Measurements from ENCODE around the gene PCP2.
A peak's percentile ranks its signal among the peaks of the same experiment; 100 is the strongest.

PCP2 gene

GRCh38 chr19:7598180-7598579 lies 35.3 kb downstream of the PCP2 start:
- in situ Hi-C loops (cut with HindIII; ENCODE audit: low sequenced_read_pairs) = no loop called here
- H3K4me3 ChIP-seq (ENCODE audit: low read depth, low read length) = no peak overlapping the region
- no peak for TF ChIP-seq CTCF (IDR thresholded peaks at IDR 0.05; ENCODE audit: low read depth, low read length)
- no peak for DNase-seq (ENCODE audit: low read depth, low spot score)

GRCh38 chr19:7597689-7598088 lies 35.8 kb downstream of the PCP2 start:
- TF ChIP-seq CTCF (IDR thresholded peaks at IDR 0.05; ENCODE audit: low read depth, low read length) = no peak
- no peak for DNase-seq (ENCODE audit: low read depth, low spot score)

GRCh38 chr19:7596211-7596937 lies 37.1 kb downstream of the PCP2 start:
- TF ChIP-seq CTCF (IDR thresholded peaks at IDR 0.05; ENCODE audit: low read depth, low read length) = no peak
- in situ Hi-C loops (cut with HindIII; ENCODE audit: low sequenced_read_pairs) = no loop called here
- no peak overlapping the region for H3K4me3 ChIP-seq (ENCODE audit: low read depth, low read length)
- no peak for DNase-seq (ENCODE audit: low read depth, low spot score)

More at GRCh38 chr19:7597689-7598088, 35.8 kb downstream of the PCP2 start:
- no peak overlapping the region for H3K4me3 ChIP-seq (ENCODE audit: low read depth, low read length)
- in situ Hi-C loops (cut with HindIII; ENCODE audit: low sequenced_read_pairs) = no loop called here

GRCh38 chr19:7595466-7596133 lies 37.9 kb downstream of the PCP2 start, which contains the start of gene CAMSAP3:
TSS of gene CAMSAP3 (plus strand) at chr19:7595863. CDS start at chr19:7596003, 140 bp downstream.
- peak within 1 kb of the TSS; percentile 7 for H3K4me3 ChIP-seq (ENCODE audit: low read depth, low read length)
- no peak for DNase-seq (ENCODE audit: low read depth, low spot score)
- TF ChIP-seq CTCF (IDR thresholded peaks at IDR 0.05; ENCODE audit: low read depth, low read length) = no peak
- in situ Hi-C loops (cut with HindIII; ENCODE audit: low sequenced_read_pairs) = no loop called here

GRCh38 chr19:7590256-7590655 lies 43.3 kb downstream of the PCP2 start:
- TF ChIP-seq CTCF (IDR thresholded peaks at IDR 0.05; ENCODE audit: low read depth, low read length) = no peak
- no peak for DNase-seq (ENCODE audit: low read depth, low spot score)
- in situ Hi-C loops (cut with HindIII; ENCODE audit: low sequenced_read_pairs) = no loop called here
- H3K4me3 ChIP-seq (ENCODE audit: low read depth, low read length) = no peak overlapping the region

- TF ChIP-seq CTCF (IDR thresholded peaks at IDR 0.05; ENCODE audit: low read depth, low read length) = no peak
- in situ Hi-C loops (cut with HindIII; ENCODE audit: low sequenced_read_pairs) = no loop called here
- DNase-seq (ENCODE audit: low read depth, low spot score) = no peak
- no peak overlapping the region for H3K4me3 ChIP-seq (ENCODE audit: low read depth, low read length)
Observed at GRCh38 chr19:7589822-7590221, 43.7 kb downstream of the PCP2 start.
